Measurements from ENCODE around the gene NKAIN4.

DNA sequence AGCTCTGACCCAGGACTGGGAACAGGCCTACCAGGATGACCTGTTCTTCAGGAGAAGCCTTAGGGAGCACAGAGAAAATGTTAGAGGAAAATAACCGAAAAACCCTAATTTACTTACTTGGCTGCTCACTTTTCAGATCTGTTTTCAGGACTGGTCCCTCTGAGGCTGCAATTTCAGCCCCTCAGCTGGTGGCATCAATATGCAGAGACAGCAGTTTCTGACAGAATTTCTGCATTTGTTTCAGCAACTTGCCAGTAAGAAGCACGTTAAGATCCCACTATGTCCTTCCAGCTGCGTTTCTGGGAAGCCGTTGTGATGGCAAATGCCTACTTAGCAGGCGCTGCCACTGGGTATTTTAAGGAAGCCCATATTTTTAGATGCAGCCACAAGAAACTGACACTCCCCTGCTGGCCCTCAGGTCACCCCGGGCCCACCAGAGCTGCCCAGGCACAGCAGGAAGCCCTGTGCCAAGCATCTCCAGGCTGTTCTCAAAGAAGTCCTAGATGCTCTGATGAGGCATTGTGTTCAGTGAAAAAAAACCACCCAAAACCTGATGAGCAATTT lies 45.8 kb downstream of the NKAIN4 start:
- TF ChIP-seq CTCF (IDR thresholded peaks at IDR 0.05 in 4 of 5, conservative IDR thresholded peaks at IDR 0.05 in 1 of 5) (no peak), POLR2A (IDR thresholded peaks at IDR 0.05) (no peak)

Data from gastrocnemius medialis (tissue), 4 donors.